Measurements from ENCODE around the gene ADPRM.
"Not testable (repeated sequence)": the region's sequence is repeated elsewhere in the genome, so short reads cannot be mapped to it uniquely, and the experiment has no call there.

Gene ADPRM

GRCh38 chr17:10729334-10730193 lies 32.2 kb downstream of the ADPRM start, which contains the start of gene TMEM220 (continued):
- TF ChIP-seq KLF16 (tag by site-specific recombination; IDR thresholded peaks at IDR 0.05), result no peak
- no peak for TF ChIP-seq ZNF792 (tag by site-specific recombination; IDR thresholded peaks at IDR 0.05)
- no peak for TF ChIP-seq ZNF670 (tag by site-specific recombination; IDR thresholded peaks at IDR 0.05; ENCODE audit: low read depth)
- no peak for TF ChIP-seq ZNF140 (tag by site-specific recombination; IDR thresholded peaks at IDR 0.05)
- TF ChIP-seq ZBTB26 (tag by site-specific recombination; optimal IDR thresholded peaks at IDR 0.05), result peak; percentile 58
- TF ChIP-seq KLF1 (tag by site-specific recombination; IDR thresholded peaks at IDR 0.05), result peak; percentile 62
- no peak for TF ChIP-seq ZNF521 (tag by site-specific recombination; IDR thresholded peaks at IDR 0.05)
- TF ChIP-seq EGR2 (tag by site-specific recombination; IDR thresholded peaks at IDR 0.05; ENCODE audit: low read depth), result no peak
- TF ChIP-seq ZNF529 (tag by site-specific recombination; IDR thresholded peaks at IDR 0.05; ENCODE audit: insufficient replicate concordance), result no peak
- TF ChIP-seq ZSCAN16 (tag by site-specific recombination; IDR thresholded peaks at IDR 0.05), result no peak
- TF ChIP-seq ZFP3 (tag by site-specific recombination; IDR thresholded peaks at IDR 0.05; ENCODE audit: low read depth), result no peak
- TF ChIP-seq, protein P1, sequence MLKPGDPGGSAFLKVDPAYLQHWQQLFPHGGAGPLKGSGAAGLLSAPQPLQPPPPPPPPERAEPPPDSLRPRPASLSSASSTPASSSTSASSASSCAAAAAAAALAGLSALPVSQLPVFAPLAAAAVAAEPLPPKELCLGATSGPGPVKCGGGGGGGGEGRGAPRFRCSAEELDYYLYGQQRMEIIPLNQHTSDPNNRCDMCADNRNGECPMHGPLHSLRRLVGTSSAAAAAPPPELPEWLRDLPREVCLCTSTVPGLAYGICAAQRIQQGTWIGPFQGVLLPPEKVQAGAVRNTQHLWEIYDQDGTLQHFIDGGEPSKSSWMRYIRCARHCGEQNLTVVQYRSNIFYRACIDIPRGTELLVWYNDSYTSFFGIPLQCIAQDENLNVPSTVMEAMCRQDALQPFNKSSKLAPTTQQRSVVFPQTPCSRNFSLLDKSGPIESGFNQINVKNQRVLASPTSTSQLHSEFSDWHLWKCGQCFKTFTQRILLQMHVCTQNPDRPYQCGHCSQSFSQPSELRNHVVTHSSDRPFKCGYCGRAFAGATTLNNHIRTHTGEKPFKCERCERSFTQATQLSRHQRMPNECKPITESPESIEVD (tag by site-specific recombination; IDR thresholded peaks at IDR 0.05), result no peak
- TF ChIP-seq KLF9 (tag by site-specific recombination; IDR thresholded peaks at IDR 0.05; ENCODE audit: low read depth), result 0 out of 2 replicates have a peak, but pooled peaks have one; percentile 41
- no peak for TF ChIP-seq ZBTB7A (tag by site-specific recombination; IDR thresholded peaks at IDR 0.05; ENCODE audit: low read depth)
- TF ChIP-seq ZNF623 (tag by site-specific recombination; IDR thresholded peaks at IDR 0.05), result no peak
- TF ChIP-seq BCL11B (tag by site-specific recombination; IDR thresholded peaks at IDR 0.05; ENCODE audit: low read depth), result no peak
- no peak for TF ChIP-seq ZNF266 (tag by site-specific recombination; IDR thresholded peaks at IDR 0.05; ENCODE audit: low read depth)
- no peak for TF ChIP-seq ZNF747 (tag by site-specific recombination; IDR thresholded peaks at IDR 0.05)
- no peak for TF ChIP-seq ZNF324 (tag by site-specific recombination; IDR thresholded peaks at IDR 0.05)
- TF ChIP-seq ZNF302 (tag by site-specific recombination; IDR thresholded peaks at IDR 0.05; ENCODE audit: low read depth), result no peak

DNA sequence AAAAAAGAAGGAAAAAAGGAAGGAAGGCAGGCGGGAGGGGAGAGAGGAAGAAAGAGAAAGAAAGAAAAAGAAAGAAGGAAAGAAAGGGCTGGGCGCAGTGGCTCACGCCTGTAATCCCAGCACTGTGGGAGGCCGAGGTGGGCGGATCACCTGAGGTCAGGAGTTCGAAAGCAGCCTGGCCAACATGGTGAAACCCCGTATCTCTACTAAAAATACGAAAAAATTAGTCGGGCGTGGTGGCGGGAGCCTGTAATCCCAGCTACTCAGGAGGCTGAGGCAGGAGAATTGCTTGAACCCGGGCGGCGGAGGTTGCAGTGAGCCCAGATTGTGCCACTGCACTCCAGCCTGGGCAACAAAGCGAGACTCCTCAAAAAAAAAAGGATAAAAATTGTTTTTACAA lies 32.9 kb downstream of the ADPRM start:
- H3K4me3 ChIP-seq (ENCODE audit: low read depth, low read length); H3K27ac ChIP-seq (ENCODE audit: extremely low read depth, low read depth, low read length); H3K4me1 ChIP-seq (ENCODE audit: control insufficient read depth, insufficient read depth, low read length); H3K36me3 ChIP-seq (ENCODE audit: control insufficient read depth in 2 of 2, insufficient read depth in 1 of 2, low read length in 2 of 2); POLR2A ChIA-PET; CTCF ChIA-PET; H3K9me3 ChIP-seq (ENCODE audit: control insufficient read depth, insufficient read depth, low read depth, low read length): not testable (repeated sequence)

DNA sequence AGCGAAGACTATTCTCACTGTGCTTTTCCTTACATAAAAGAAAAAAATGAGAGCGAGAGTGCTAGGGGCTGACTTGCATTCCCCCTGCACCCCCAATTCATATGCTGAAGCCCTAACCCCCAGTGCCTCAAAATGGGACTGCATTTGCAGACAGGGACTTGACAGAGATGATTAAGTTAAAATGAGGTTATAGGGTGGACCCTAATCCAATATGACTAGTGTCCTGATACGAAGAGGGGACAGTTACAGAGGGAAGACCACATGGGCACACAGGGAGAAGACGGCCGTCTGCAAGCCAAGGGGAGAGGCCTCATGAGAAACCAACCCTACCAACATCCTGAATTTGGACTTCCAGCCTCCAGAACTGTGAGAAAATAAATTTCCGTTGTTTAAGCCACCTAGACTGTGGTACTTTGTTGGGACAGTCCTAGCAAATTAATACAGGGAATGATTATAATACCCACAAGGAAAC lies 34.0 kb downstream of the ADPRM start:
- no peak for TF ChIP-seq GLI4 (tag by site-specific recombination; IDR thresholded peaks at IDR 0.05)
- TF ChIP-seq ZNF302 (tag by site-specific recombination; IDR thresholded peaks at IDR 0.05; ENCODE audit: low read depth), result no peak
- no peak for TF ChIP-seq FEZF1 (tag by site-specific recombination; IDR thresholded peaks at IDR 0.05)
- TF ChIP-seq, protein P2, sequence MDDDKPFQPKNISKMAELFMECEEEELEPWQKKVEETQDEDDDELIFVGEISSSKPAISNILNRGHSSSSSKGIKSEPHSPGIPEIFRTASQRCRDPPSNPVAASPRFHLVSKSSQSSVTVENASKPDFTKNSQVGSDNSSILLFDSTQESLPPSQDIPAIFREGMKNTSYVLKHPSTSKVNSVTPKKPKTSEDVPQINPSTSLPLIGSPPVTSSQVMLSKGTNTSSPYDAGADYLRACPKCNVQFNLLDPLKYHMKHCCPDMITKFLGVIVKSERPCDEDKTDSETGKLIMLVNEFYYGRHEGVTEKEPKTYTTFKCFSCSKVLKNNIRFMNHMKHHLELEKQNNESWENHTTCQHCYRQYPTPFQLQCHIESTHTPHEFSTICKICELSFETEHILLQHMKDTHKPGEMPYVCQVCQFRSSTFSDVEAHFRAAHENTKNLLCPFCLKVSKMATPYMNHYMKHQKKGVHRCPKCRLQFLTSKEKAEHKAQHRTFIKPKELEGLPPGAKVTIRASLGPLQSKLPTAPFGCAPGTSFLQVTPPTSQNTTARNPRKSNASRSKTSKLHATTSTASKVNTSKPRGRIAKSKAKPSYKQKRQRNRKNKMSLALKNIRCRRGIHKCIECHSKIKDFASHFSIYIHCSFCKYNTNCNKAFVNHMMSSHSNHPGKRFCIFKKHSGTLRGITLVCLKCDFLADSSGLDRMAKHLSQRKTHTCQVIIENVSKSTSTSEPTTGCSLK (tag by site-specific recombination; IDR thresholded peaks at IDR 0.05), result no peak
- peak; percentile 59; the same call in 1 of the 2 replicates for TF ChIP-seq ZNF548 (tag by site-specific recombination; IDR thresholded peaks at IDR 0.05)
- no peak for TF ChIP-seq ZSCAN30 (tag by site-specific recombination; IDR thresholded peaks at IDR 0.05)
- no peaks in the 10 kb centered on the region; the same call in 1 of the 2 replicates for H3K4me1 ChIP-seq (ENCODE audit: control insufficient read depth, insufficient read depth, low read length)
- no peaks in the 10 kb centered on the region for H3K36me3 ChIP-seq (ENCODE audit: control insufficient read depth in 2 of 2, insufficient read depth in 1 of 2, low read length in 2 of 2)
- H3K4me3 ChIP-seq (ENCODE audit: low read depth, low read length), result no peak overlapping the region
- CTCF ChIA-PET, result interaction anchor here (0.6 to 3.4 kb wide), 6 partner anchors 10 to 285 kb away, joined by 3 to 23 read pairs (median 4); no protein-coding TSS in a partner anchor
- no peaks in the 10 kb centered on the region for H3K9me3 ChIP-seq (ENCODE audit: control insufficient read depth, insufficient read depth, low read depth, low read length)
- POLR2A ChIA-PET, result no interaction called here
- no peak overlapping the region for H3K27ac ChIP-seq (ENCODE audit: extremely low read depth, low read depth, low read length)

GRCh38 chr17:10732121-10732520 lies 34.7 kb downstream of the ADPRM start:
- H3K36me3 ChIP-seq (ENCODE audit: control insufficient read depth in 2 of 2, insufficient read depth in 1 of 2, low read length in 2 of 2); POLR2A ChIA-PET; H3K27ac ChIP-seq (ENCODE audit: extremely low read depth, low read depth, low read length); H3K4me1 ChIP-seq (ENCODE audit: control insufficient read depth, insufficient read depth, low read length); H3K4me3 ChIP-seq (ENCODE audit: low read depth, low read length); H3K9me3 ChIP-seq (ENCODE audit: control insufficient read depth, insufficient read depth, low read depth, low read length): not testable (repeated sequence)
- CTCF ChIA-PET, result interaction anchor here (0.6 to 3.4 kb wide), 4 partner anchors 9 to 284 kb away, joined by 3 to 23 read pairs (median 5); no protein-coding TSS in a partner anchor

All from HEK293 (cell line).